GM10248 (cell line): ENCODE results near the gene ZBTB46.
A peak's percentile ranks its signal among the peaks of the same experiment; 100 is the strongest.

Experiments used
- CTCF ChIA-PET: fragments of 300-600 bp; sonication (Branson Sonifier 250); formaldehyde crosslinking; extraction: SDS; loops from one replicate; lab custom pipeline; 2021; ENCODE audit warnings: antibody characterized with exemption; lab: Yijun Ruan, JAX
- POLR2A ChIA-PET: fragments of 350-650 bp; sonication (Branson Sonifier 250); formaldehyde crosslinking; extraction: SDS; loops from one replicate; lab custom pipeline; 2020; ENCODE audit warnings: antibody characterized with exemption; lab: Yijun Ruan, JAX
- DNase-seq: peaks from one replicate; pipeline ENCODE4 v3.0.0; 2012; ENCODE audit errors: extremely low spot score
- CTCF ChIP-seq: IDR thresholded peaks from 2 replicates; pipeline ENCODE4 v1.5.1; 2012; ENCODE audit warnings: mild to moderate bottlenecking, low read depth; ENCODE audit errors: extremely low read depth, missing control alignments, control extremely low read depth

ZBTB46 gene

GRCh38 chr20:63707558-63708300, 123.3 kb downstream of the ZBTB46 start, which contains the start of the genes ARFRP1 and ZGPAT:
Gene ARFRP1, minus strand, starts transcription at chr20:63707976. Its CDS starts 885 bp downstream, at chr20:63707091.
Gene ZGPAT, plus strand, starts transcription at chr20:63708039. Its CDS starts 542 bp downstream, at chr20:63708581.
- ChIA-PET POLR2A (interaction anchor here (0.5 to 1.2 kb wide), 3 partner anchors 32 to 353 kb away, joined by 3 to 4 read pairs (median 3); partner anchors contain the start of gene SLC2A4RG), CTCF (interaction anchor here (0.5 to 4.2 kb wide), 18 partner anchors 9 to 273 kb away, joined by 3 to 21 read pairs (median 4); partner anchors contain the start of genes LIME1, PRPF6, PTK6 and TNFRSF6B)
- no peak for TF ChIP-seq CTCF
- DNase-seq, result peak; percentile 92

GRCh38 chr20:63706852-63707557, 124.1 kb downstream of the ZBTB46 start:
- peak; percentile 74 for DNase-seq
- peak; percentile 81 for TF ChIP-seq CTCF
- POLR2A ChIA-PET, result interaction anchor here (1.2 kb wide), 1 partner anchor 32 kb away, joined by 3 read pairs; the partner anchor contains the start of gene SLC2A4RG
- CTCF ChIA-PET, result interaction anchor here (0.5 to 4.2 kb wide), 16 partner anchors 9 to 274 kb away, joined by 3 to 21 read pairs (median 5); partner anchors contain the start of genes LIME1, PRPF6, PTK6 and TNFRSF6B

- no peak for DNase-seq
- ChIA-PET CTCF (interaction anchor here (1.2 to 4.2 kb wide), 5 partner anchors 16 to 169 kb away, joined by 3 to 21 read pairs (median 4); partner anchors contain the start of genes LIME1 and PTK6), POLR2A (interaction anchor here (0.6 kb wide), 1 partner anchor 18 kb away, joined by 8 read pairs; no protein-coding TSS in a partner anchor)
- no peak for TF ChIP-seq CTCF
These were observed 124.9 kb downstream of the ZBTB46 start for GRCh38 chr20:63706027-63706695.

- CTCF ChIA-PET, result interaction anchor here (1.0 to 4.2 kb wide), 4 partner anchors 17 to 168 kb away, joined by 3 to 21 read pairs (median 4); partner anchors contain the start of genes PTK6 and TPD52L2
- no peak for TF ChIP-seq CTCF
- DNase-seq, result peak; percentile 11
- POLR2A ChIA-PET, result no interaction called here
These were observed 125.6 kb downstream of the ZBTB46 start for GRCh38 chr20:63705232-63706026.

- ChIA-PET POLR2A (no interaction called here), CTCF (interaction anchor here (1.0 to 1.1 kb wide), 2 partner anchors 160 to 167 kb away, joined by 3 read pairs; partner anchors contain the start of gene TPD52L2)
- DNase-seq, result no peak
- no peak for TF ChIP-seq CTCF
These were observed 126.3 kb downstream of the ZBTB46 start for GRCh38 chr20:63704749-63705117.
